Fibroblast of lung (primary cell): ENCODE measurements around the gene ZNF407.

Experiments used
- CTCF ChIP-seq, 2 donors: IDR thresholded peaks in 1 of 2; conservative IDR thresholded peaks in 1 of 2; 1 replicate in 1 of 2; 2 replicates in 1 of 2; pipeline ENCODE4 v1.5.1; 2011 to 2012; ENCODE audit warnings: low read length in 2 of 2, control low read depth in 1 of 2, inconsistent platforms in 1 of 2, low read depth in 1 of 2, mild to moderate bottlenecking in 1 of 2
- EZH2 ChIP-seq: IDR thresholded peaks from 2 replicates; pipeline ENCODE4 v1.5.1; 2012; ENCODE audit warnings: low read length, control low read depth, mild to moderate bottlenecking; ENCODE audit errors: missing control alignments

DNA sequence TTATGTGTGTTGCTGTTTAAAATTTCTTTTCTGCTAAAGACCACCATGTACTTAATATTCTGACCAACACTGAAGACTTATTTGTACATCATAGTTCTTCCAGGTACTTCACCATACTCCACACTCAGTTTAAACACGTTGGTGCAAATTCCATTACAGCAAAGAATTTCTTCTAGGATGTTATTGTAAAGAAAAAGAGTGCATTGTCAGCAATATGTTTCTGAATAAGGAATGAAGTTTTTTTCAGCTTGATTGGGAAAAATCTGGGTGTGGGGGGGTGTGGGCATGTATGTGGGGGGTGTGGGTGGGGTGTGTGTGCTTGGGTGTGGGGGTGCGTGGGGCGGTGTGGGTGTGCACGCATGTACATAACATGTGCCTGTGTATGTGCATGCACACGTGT lies 447.1 kb downstream of the ZNF407 start:
- TF ChIP-seq CTCF (conservative IDR thresholded peaks at IDR 0.05 in 1 of 2, IDR thresholded peaks at IDR 0.05 in 1 of 2; ENCODE audit: low read depth in 1 of 2, low read length in 2 of 2) (no peak), EZH2 (no peak)
